HepG2 (cell line): ENCODE results near the gene SOWAHA. TPM values are rescaled to one million over a fixed set of nuclear protein-coding genes. Genes with fewer than 3 reads are reported as not detected.

Source experiments
- ESRRA ChIP-seq: sonication (generic); formaldehyde crosslinking; IDR thresholded peaks from 2 replicates; pipeline ENCODE4 v1.5.1; 2020; ENCODE audit warnings: mild to moderate bottlenecking, low read depth, missing genetic modification reagents
- HNF4G ChIP-seq, 2 experiments: sonication (generic) in 1 of 2; formaldehyde crosslinking in 1 of 2; IDR thresholded peaks; 2 replicates each; pipeline versions ENCODE4 v1.4.0 to v1.6.1; 2011 to 2020; ENCODE audit warnings: borderline replicate concordance in 2 of 2, low read depth in 2 of 2, mild to moderate bottlenecking in 2 of 2, low read length in 1 of 2, missing genetic modification reagents in 1 of 2, moderate library complexity in 1 of 2
- REPIN1 ChIP-seq: sonication (generic); formaldehyde crosslinking; IDR thresholded peaks from 2 replicates; pipeline ENCODE4 v1.8.0; 2022; ENCODE audit warnings: missing genetic modification reagents, low read depth, mild to moderate bottlenecking, borderline replicate concordance
- SIN3B ChIP-seq: fragments of 150-350 bp; IDR thresholded peaks from 2 replicates; pipeline ENCODE4 v1.6.1; 2014; ENCODE audit warnings: low read length
- SP2 ChIP-seq: sonication (generic); formaldehyde crosslinking; IDR thresholded peaks from 2 replicates; pipeline ENCODE4 v1.5.1; 2020; ENCODE audit warnings: mild to moderate bottlenecking, missing genetic modification reagents
- TBX3 ChIP-seq: fragments of 450-650 bp; IDR thresholded peaks from 2 replicates; pipeline ENCODE4 v1.6.1; 2017; ENCODE audit warnings: antibody characterized with exemption, mild to moderate bottlenecking, inconsistent platforms, borderline replicate concordance
- ZNF296 ChIP-seq: sonication (generic); formaldehyde crosslinking; conservative IDR thresholded peaks from 2 replicates; pipeline ENCODE4 v1.5.0; 2020; ENCODE audit warnings: mild to moderate bottlenecking, missing genetic modification reagents
- ZNF768 ChIP-seq: sonication (generic); formaldehyde crosslinking; IDR thresholded peaks from 2 replicates; pipeline ENCODE4 v1.4.0; 2020; ENCODE audit warnings: missing genetic modification reagents
- ZNF788 ChIP-seq: sonication (generic); formaldehyde crosslinking; IDR thresholded peaks from 2 replicates; pipeline ENCODE4 v1.5.0; 2020; ENCODE audit warnings: mild to moderate bottlenecking, missing genetic modification reagents, borderline replicate concordance
- polyA plus RNA-seq, 8 experiments: library from polyadenylated mRNA; depleted of rRNA in 3 of 8; stranded (reverse) in 7 of 8; unstranded in 1 of 8; fragments of >200 nt; fragmentation: Illumina TruSeq in 4 of 8; extraction: Trizol in 4 of 8; gene quantifications; 2 replicates each; pipeline versions ENCODE4 v1.2.1 to v1.2.3, GENCODE V29; 2011 to 2016; ENCODE audit warnings: low read depth in 4 of 8, missing spikeins in 1 of 8, mixed read lengths in 1 of 8; ENCODE audit not compliant: insufficient read depth in 1 of 8
- total RNA-seq, 5 experiments: library from RNA; depleted of rRNA; stranded (reverse); fragments of >200 nt; fragmentation: Illumina TruSeq; extraction: Trizol; gene quantifications; 2 replicates each; pipeline ENCODE4 v1.2.3, GENCODE V29; 2016; ENCODE audit warnings: low read depth in 1 of 5
- TF ChIP-seq, protein P1 (sequence below), 2 experiments: fragments of 450-650 bp in 1 of 2; sonication (generic) in 1 of 2; formaldehyde crosslinking in 1 of 2; IDR thresholded peaks; 2 replicates each; pipeline versions ENCODE4 v1.6.1 to v1.8.0; 2016 to 2022; ENCODE audit warnings: antibody characterized with exemption in 1 of 2, mild to moderate bottlenecking in 1 of 2, missing genetic modification reagents in 1 of 2
- TF ChIP-seq, protein P2 (sequence below): sonication (generic); formaldehyde crosslinking; IDR thresholded peaks from 2 replicates; pipeline ENCODE4 v1.5.1; 2020; ENCODE audit warnings: missing genetic modification reagents, mild to moderate bottlenecking, borderline replicate concordance
- TF ChIP-seq, protein P3 (sequence below): sonication (generic); formaldehyde crosslinking; IDR thresholded peaks from 2 replicates; pipeline ENCODE4 v1.4.0; 2020; ENCODE audit warnings: mild to moderate bottlenecking, missing genetic modification reagents

The SOWAHA gene
- total and polyA plus RNA-seq, 2 of the 13 experiments (the other 11 are each of a cell fraction or from before 2014, with no cell fraction given), result 0.95 to 1.9 TPM

DNA sequence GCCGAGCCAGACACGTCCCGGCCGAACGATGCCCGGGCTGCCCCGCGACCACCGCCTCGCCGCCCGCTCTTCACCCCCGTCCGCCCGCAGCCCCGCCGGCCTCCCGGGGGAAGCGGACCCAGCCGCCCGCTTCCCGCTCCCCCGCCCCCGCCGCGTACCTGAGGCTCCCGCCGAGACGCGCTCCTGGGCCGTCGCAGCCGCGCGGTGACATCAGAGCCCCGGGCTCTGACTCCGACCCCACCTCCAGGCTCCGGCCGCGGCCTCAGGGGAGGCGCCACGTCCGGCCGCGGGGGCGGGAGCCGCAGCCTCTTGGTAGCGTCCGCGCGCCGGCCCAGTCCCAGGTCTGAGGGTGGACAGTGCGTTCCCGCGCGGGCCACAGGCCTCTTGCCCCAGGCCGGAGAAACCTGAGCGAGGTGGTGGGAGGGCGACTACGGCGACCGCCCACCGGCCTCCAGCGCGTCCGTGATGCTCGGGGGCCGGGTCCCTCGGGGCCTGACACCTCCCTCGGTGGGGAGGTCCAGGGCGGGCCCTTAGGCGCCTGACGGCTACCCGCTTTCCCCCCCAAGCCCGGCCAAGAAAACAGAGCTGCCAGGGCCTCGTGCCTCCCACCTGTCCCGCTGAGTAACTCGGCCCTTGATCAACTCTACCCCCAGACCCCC lies 17.5 kb downstream of the SOWAHA start, which contains the start of gene SHROOM1 (continued):
- TF ChIP-seq, protein P1, sequence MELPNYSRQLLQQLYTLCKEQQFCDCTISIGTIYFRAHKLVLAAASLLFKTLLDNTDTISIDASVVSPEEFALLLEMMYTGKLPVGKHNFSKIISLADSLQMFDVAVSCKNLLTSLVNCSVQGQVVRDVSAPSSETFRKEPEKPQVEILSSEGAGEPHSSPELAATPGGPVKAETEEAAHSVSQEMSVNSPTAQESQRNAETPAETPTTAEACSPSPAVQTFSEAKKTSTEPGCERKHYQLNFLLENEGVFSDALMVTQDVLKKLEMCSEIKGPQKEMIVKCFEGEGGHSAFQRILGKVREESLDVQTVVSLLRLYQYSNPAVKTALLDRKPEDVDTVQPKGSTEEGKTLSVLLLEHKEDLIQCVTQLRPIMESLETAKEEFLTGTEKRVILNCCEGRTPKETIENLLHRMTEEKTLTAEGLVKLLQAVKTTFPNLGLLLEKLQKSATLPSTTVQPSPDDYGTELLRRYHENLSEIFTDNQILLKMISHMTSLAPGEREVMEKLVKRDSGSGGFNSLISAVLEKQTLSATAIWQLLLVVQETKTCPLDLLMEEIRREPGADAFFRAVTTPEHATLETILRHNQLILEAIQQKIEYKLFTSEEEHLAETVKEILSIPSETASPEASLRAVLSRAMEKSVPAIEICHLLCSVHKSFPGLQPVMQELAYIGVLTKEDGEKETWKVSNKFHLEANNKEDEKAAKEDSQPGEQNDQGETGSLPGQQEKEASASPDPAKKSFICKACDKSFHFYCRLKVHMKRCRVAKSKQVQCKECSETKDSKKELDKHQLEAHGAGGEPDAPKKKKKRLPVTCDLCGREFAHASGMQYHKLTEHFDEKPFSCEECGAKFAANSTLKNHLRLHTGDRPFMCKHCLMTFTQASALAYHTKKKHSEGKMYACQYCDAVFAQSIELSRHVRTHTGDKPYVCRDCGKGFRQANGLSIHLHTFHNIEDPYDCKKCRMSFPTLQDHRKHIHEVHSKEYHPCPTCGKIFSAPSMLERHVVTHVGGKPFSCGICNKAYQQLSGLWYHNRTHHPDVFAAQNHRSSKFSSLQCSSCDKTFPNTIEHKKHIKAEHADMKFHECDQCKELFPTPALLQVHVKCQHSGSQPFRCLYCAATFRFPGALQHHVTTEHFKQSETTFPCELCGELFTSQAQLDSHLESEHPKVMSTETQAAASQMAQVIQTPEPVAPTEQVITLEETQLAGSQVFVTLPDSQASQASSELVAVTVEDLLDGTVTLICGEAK (IDR thresholded peaks at IDR 0.05), result no peak
- TF ChIP-seq, protein P1 (CRISPR knock-in tag; IDR thresholded peaks at IDR 0.05), result no peak
- TF ChIP-seq SIN3B (no peak), ESRRA (CRISPR knock-in tag) (0 out of 2 replicates have a peak, but pooled peaks have one; percentile 41), REPIN1 (CRISPR knock-in tag) (0 out of 2 replicates have a peak, but pooled peaks have one; percentile 31), HNF4G (IDR thresholded peaks at IDR 0.05; ENCODE audit: borderline replicate concordance, low read depth, low read length) (0 out of 2 replicates have a peak, but pooled peaks have one; percentile 7), HNF4G (CRISPR knock-in tag; IDR thresholded peaks at IDR 0.05; ENCODE audit: borderline replicate concordance, low read depth) (no peak), ZNF788 (CRISPR knock-in tag) (peak; percentile 50; the same call in 1 of the 2 replicates), TBX3 (no peak), ZNF296 (0 out of 2 replicates have a peak, but pooled peaks have one; percentile 46), ZNF768 (CRISPR knock-in tag) (peak; percentile 66), SP2 (CRISPR knock-in tag) (peak; percentile 11; the same call in 1 of the 2 replicates)
- TF ChIP-seq, protein P2, sequence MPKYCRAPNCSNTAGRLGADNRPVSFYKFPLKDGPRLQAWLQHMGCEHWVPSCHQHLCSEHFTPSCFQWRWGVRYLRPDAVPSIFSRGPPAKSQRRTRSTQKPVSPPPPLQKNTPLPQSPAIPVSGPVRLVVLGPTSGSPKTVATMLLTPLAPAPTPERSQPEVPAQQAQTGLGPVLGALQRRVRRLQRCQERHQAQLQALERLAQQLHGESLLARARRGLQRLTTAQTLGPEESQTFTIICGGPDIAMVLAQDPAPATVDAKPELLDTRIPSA (CRISPR knock-in tag), result peak; percentile 76; the same call in 1 of the 2 replicates
- TF ChIP-seq, protein P3, sequence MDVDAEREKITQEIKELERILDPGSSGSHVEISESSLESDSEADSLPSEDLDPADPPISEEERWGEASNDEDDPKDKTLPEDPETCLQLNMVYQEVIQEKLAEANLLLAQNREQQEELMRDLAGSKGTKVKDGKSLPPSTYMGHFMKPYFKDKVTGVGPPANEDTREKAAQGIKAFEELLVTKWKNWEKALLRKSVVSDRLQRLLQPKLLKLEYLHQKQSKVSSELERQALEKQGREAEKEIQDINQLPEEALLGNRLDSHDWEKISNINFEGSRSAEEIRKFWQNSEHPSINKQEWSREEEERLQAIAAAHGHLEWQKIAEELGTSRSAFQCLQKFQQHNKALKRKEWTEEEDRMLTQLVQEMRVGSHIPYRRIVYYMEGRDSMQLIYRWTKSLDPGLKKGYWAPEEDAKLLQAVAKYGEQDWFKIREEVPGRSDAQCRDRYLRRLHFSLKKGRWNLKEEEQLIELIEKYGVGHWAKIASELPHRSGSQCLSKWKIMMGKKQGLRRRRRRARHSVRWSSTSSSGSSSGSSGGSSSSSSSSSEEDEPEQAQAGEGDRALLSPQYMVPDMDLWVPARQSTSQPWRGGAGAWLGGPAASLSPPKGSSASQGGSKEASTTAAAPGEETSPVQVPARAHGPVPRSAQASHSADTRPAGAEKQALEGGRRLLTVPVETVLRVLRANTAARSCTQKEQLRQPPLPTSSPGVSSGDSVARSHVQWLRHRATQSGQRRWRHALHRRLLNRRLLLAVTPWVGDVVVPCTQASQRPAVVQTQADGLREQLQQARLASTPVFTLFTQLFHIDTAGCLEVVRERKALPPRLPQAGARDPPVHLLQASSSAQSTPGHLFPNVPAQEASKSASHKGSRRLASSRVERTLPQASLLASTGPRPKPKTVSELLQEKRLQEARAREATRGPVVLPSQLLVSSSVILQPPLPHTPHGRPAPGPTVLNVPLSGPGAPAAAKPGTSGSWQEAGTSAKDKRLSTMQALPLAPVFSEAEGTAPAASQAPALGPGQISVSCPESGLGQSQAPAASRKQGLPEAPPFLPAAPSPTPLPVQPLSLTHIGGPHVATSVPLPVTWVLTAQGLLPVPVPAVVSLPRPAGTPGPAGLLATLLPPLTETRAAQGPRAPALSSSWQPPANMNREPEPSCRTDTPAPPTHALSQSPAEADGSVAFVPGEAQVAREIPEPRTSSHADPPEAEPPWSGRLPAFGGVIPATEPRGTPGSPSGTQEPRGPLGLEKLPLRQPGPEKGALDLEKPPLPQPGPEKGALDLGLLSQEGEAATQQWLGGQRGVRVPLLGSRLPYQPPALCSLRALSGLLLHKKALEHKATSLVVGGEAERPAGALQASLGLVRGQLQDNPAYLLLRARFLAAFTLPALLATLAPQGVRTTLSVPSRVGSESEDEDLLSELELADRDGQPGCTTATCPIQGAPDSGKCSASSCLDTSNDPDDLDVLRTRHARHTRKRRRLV (CRISPR knock-in tag), result no peak
